ENCODE measurements around the gene TRIM59.

- TF ChIP-seq CTCF (IDR thresholded peaks at IDR 0.05): no peak
- no peak for TF ChIP-seq POLR2A (IDR thresholded peaks at IDR 0.05)
Observed at GRCh38 chr3:160403028-160403545, 46.5 kb downstream of the TRIM59 start.

Data from lower leg skin (tissue), 3 donors.